Thyroid gland (tissue), 4 donors: ENCODE measurements around the gene GNAQ.

Source experiments
- POLR2A ChIP-seq, 2 donors: fragments of 450-650 bp; IDR thresholded peaks; one replicate each; pipeline ENCODE4 v1.6.1; 2017; ENCODE audit warnings: antibody characterized with exemption in 2 of 2, mild to moderate bottlenecking in 2 of 2, moderate library complexity in 1 of 2
- TF ChIP-seq, protein P1 (sequence below), 6 experiments: fragments of 200-600 bp in 3 of 6; fragments of 450-650 bp in 3 of 6; sonication (generic) in 3 of 6; IDR thresholded peaks; one replicate each; pipeline ENCODE4 v1.5.1; 2016 to 2019; ENCODE audit warnings: antibody characterized with exemption in 6 of 6, mild to moderate bottlenecking in 2 of 6, inconsistent platforms in 1 of 6, moderate library complexity in 1 of 6

DNA sequence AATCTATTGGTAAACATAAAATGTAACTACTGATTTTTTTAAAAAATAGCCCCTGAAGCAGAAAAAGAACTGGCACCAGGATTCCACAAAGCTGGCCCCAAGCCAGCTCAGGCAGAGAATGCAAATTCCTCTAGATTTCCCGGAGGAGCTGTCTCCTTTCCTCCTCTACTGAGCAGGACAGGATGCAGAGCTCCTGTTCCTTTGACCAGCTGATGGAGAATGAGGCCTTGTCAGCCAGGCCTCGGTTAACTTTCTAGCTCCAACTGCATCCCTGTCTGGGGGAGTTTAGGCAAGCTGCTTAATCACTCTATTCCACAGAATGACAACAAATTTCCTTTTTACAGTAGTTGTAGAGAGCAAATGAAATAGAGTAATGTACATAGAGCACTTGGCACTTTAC is 155.5 kb downstream of the GNAQ start:
- TF ChIP-seq, protein P1, sequence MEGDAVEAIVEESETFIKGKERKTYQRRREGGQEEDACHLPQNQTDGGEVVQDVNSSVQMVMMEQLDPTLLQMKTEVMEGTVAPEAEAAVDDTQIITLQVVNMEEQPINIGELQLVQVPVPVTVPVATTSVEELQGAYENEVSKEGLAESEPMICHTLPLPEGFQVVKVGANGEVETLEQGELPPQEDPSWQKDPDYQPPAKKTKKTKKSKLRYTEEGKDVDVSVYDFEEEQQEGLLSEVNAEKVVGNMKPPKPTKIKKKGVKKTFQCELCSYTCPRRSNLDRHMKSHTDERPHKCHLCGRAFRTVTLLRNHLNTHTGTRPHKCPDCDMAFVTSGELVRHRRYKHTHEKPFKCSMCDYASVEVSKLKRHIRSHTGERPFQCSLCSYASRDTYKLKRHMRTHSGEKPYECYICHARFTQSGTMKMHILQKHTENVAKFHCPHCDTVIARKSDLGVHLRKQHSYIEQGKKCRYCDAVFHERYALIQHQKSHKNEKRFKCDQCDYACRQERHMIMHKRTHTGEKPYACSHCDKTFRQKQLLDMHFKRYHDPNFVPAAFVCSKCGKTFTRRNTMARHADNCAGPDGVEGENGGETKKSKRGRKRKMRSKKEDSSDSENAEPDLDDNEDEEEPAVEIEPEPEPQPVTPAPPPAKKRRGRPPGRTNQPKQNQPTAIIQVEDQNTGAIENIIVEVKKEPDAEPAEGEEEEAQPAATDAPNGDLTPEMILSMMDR (IDR thresholded peaks at IDR 0.05), result no peak
- no peak for TF ChIP-seq POLR2A (IDR thresholded peaks at IDR 0.05)
